Hepatocyte (in vitro differentiated cells): Measurements from ENCODE around the gene PTBP3. TPM values are rescaled to one million over a fixed set of nuclear protein-coding genes. Genes with fewer than 3 reads are reported as not detected.
A peak's percentile ranks its signal among the peaks of the same experiment; 100 is the strongest.

Experiments used
- DNase-seq: peaks from one replicate; pipeline ENCODE4 v3.0.0-alpha.2; 2016; ENCODE audit warnings: low spot score
- H2AFZ ChIP-seq: fragments of 200-600 bp; sonication (generic); 2 replicates; pipeline ENCODE4 v1.6.0; 2016; ENCODE audit warnings: antibody characterized with exemption, mild to moderate bottlenecking
- H3K27ac ChIP-seq: fragments of 200-600 bp; sonication (generic); 2 replicates; pipeline ENCODE4 v1.5.1; 2016; ENCODE audit warnings: mild to moderate bottlenecking
- H3K27me3 ChIP-seq: fragments of 200-600 bp; sonication (generic); 2 replicates; pipeline ENCODE4 v1.6.1; 2016
- H3K36me3 ChIP-seq: fragments of 200-600 bp; sonication (generic); replicated peaks from 2 replicates; pipeline ENCODE4 v1.5.1; 2016; ENCODE audit warnings: low read depth; ENCODE audit not compliant: insufficient read depth
- H3K4me1 ChIP-seq: fragments of 200-600 bp; sonication (generic); 2 replicates; pipeline ENCODE4 v1.5.1; 2016; ENCODE audit warnings: mild to moderate bottlenecking, moderate library complexity; ENCODE audit not compliant: insufficient read depth
- H3K4me2 ChIP-seq: fragments of 200-600 bp; sonication (generic); 2 replicates; pipeline ENCODE4 v1.6.0; 2016
- H3K4me3 ChIP-seq: fragments of 200-600 bp; sonication (generic); 2 replicates; pipeline ENCODE4 v1.5.1; 2016; ENCODE audit warnings: mild to moderate bottlenecking
- H3K79me2 ChIP-seq: fragments of 200-600 bp; sonication (generic); 2 replicates; pipeline ENCODE4 v1.6.0; 2017; ENCODE audit warnings: mild to moderate bottlenecking
- H3K9me2 ChIP-seq: fragments of 200-600 bp; sonication (generic); replicated peaks from 2 replicates; pipeline ENCODE4 v1.6.0; 2017; ENCODE audit warnings: mild to moderate bottlenecking; ENCODE audit not compliant: insufficient read depth
- H3K9me3 ChIP-seq: fragments of 200-600 bp; sonication (generic); 2 replicates; pipeline ENCODE4 v1.5.1; 2016; ENCODE audit warnings: low read depth, mild to moderate bottlenecking
- H4K20me1 ChIP-seq: fragments of 200-600 bp; sonication (generic); 2 replicates; pipeline ENCODE4 v1.6.0; 2016; ENCODE audit warnings: mild to moderate bottlenecking; ENCODE audit not compliant: insufficient read depth, poor library complexity, severe bottlenecking
- CTCF ChIP-seq: fragments of 200-600 bp; sonication (generic); IDR thresholded peaks from 2 replicates; pipeline ENCODE4 v1.5.1; 2016; ENCODE audit warnings: antibody characterized with exemption, mild to moderate bottlenecking; ENCODE audit not compliant: poor library complexity
- EZH2 ChIP-seq: fragments of 200-600 bp; sonication (generic); IDR thresholded peaks from 2 replicates; pipeline ENCODE4 v1.6.1; 2016; ENCODE audit warnings: antibody characterized with exemption, mild to moderate bottlenecking, borderline replicate concordance
- EZH2phosphoT487 ChIP-seq: fragments of 200-600 bp; sonication (generic); IDR thresholded peaks from one replicate; pipeline ENCODE4 v1.6.1; 2018; ENCODE audit warnings: antibody characterized with exemption, mild to moderate bottlenecking, low read depth, moderate library complexity; ENCODE audit not compliant: unreplicated experiment, severe bottlenecking
- WGBS: methylation state at CpG from one replicate; pipeline ENCODE4 v1.1.6; 2016; ENCODE audit warnings: low lambda C conversion rate; ENCODE audit errors: missing lambda C conversion rate; 5-methylcytosine and 5-hydroxymethylcytosine counted together
- polyA plus RNA-seq: library from polyadenylated mRNA; unstranded; fragments of >200 nt; fragmentation: Nextera tagmentation; extraction: Ambion mirVana; gene quantifications from 2 replicates; pipeline ENCODE4 v1.2.1, GENCODE V29; 2016
- total RNA-seq: library from RNA; depleted of rRNA; stranded (reverse); fragments of >200 nt; gene quantifications from 2 replicates; pipeline ENCODE4 v1.2.3, GENCODE V29; 2014

PTBP3 gene
- total and polyA plus RNA-seq, 2 experiments from 2014 or later: 13.7 to 57.7 TPM

- no peaks in the 10 kb centered on the region for H3K9me3 ChIP-seq
- no peaks in the 10 kb centered on the region for H3K4me1 ChIP-seq
- H2AFZ ChIP-seq: no peak overlapping the region
- 86% methylated on average over 5 of the region's 5 CpGs for WGBS
- H3K27me3 ChIP-seq: no peaks in the 10 kb centered on the region
- no peak overlapping the region for H3K4me3 ChIP-seq
- no peak for DNase-seq
- no peaks in the 10 kb centered on the region for H4K20me1 ChIP-seq
- no peak for TF ChIP-seq EZH2
- no peak for TF ChIP-seq CTCF
- TF ChIP-seq EZH2phosphoT487: no peak
- no peak overlapping the region for H3K4me2 ChIP-seq
- no peaks in the 10 kb centered on the region for H3K36me3 ChIP-seq
- no peaks in the 10 kb centered on the region for H3K79me2 ChIP-seq
- no peak overlapping the region for H3K27ac ChIP-seq
- H3K9me2 ChIP-seq: no peaks in the 10 kb centered on the region
These were observed 132.7 kb downstream of the PTBP3 start for GRCh38 chr9:112200711-112201110.

- no peaks in the 10 kb centered on the region for H3K36me3 ChIP-seq
- no peak overlapping the region for H3K4me3 ChIP-seq
- H3K9me2 ChIP-seq: no peaks in the 10 kb centered on the region
- H4K20me1 ChIP-seq: no peaks in the 10 kb centered on the region
- no peak overlapping the region for H3K27ac ChIP-seq
- H3K4me2 ChIP-seq: no peak overlapping the region
- no peaks in the 10 kb centered on the region for H3K27me3 ChIP-seq
- DNase-seq: peak; percentile 8
- H3K9me3 ChIP-seq: no peaks in the 10 kb centered on the region
- 60% methylated on average over 4 of the region's 4 CpGs for WGBS
- H2AFZ ChIP-seq: no peak overlapping the region
- TF ChIP-seq CTCF (no peak), EZH2 (no peak), EZH2phosphoT487 (no peak)
- no peaks in the 10 kb centered on the region for H3K4me1 ChIP-seq
- no peaks in the 10 kb centered on the region for H3K79me2 ChIP-seq
These were observed 134.8 kb downstream of the PTBP3 start for GRCh38 chr9:112198646-112199045.

GRCh38 chr9:112194969-112195431 is 138.4 kb downstream of the PTBP3 start:
- no peaks in the 10 kb centered on the region for H3K4me1 ChIP-seq
- H3K9me2 ChIP-seq: no peaks in the 10 kb centered on the region
- TF ChIP-seq CTCF: no peak
- TF ChIP-seq EZH2phosphoT487: no peak
- no peak for TF ChIP-seq EZH2
- H4K20me1 ChIP-seq: no peaks in the 10 kb centered on the region
- no peaks in the 10 kb centered on the region for H3K9me3 ChIP-seq
- no peak overlapping the region for H3K4me2 ChIP-seq
- no peaks in the 10 kb centered on the region for H3K36me3 ChIP-seq
- H3K79me2 ChIP-seq: no peaks in the 10 kb centered on the region
- H3K27ac ChIP-seq: no peak overlapping the region
- no peak for DNase-seq
- WGBS: 72% methylated on average over 4 of the region's 4 CpGs
- no peak overlapping the region for H2AFZ ChIP-seq
- H3K27me3 ChIP-seq: no peaks in the 10 kb centered on the region
- no peak overlapping the region for H3K4me3 ChIP-seq
